Duodenal mucosa (tissue), 2 donors: ENCODE data around the gene YPEL4.
A peak's percentile ranks its signal among the peaks of the same experiment; 100 is the strongest.

ENCODE experiments used
- H3K27ac ChIP-seq: one replicate; pipeline ENCODE4 v1.7.0; 2013; ENCODE audit warnings: low read depth, low read length
- H3K27me3 ChIP-seq, 2 donors: one replicate each; pipeline ENCODE4 v1.7.0; 2013; ENCODE audit warnings: low read length in 2 of 2, control low read depth in 1 of 2; ENCODE audit not compliant: insufficient read depth in 2 of 2, control insufficient read depth in 1 of 2
- H3K36me3 ChIP-seq, 2 donors: one replicate each; pipeline ENCODE4 v1.7.0; 2013; ENCODE audit warnings: low read length in 2 of 2, control low read depth in 1 of 2; ENCODE audit not compliant: insufficient read depth in 2 of 2, control insufficient read depth in 1 of 2
- H3K4me1 ChIP-seq, 2 donors: one replicate each; pipeline ENCODE4 v1.7.0; 2013; ENCODE audit warnings: low read length in 2 of 2, control low read depth in 1 of 2; ENCODE audit not compliant: insufficient read depth in 2 of 2, control insufficient read depth in 1 of 2
- H3K4me3 ChIP-seq, 2 donors: one replicate each; pipeline ENCODE4 v1.7.0; 2013; ENCODE audit warnings: low read length in 2 of 2, low read depth in 1 of 2
- H3K9ac ChIP-seq, 2 donors: one replicate each; pipeline ENCODE4 v1.7.0; 2013; ENCODE audit warnings: low read length in 2 of 2, low read depth in 1 of 2
- H3K9me3 ChIP-seq, 2 donors: one replicate each; pipeline ENCODE4 v1.7.0; 2013; ENCODE audit warnings: low read length in 2 of 2, control low read depth in 1 of 2; ENCODE audit not compliant: control insufficient read depth in 1 of 2

The YPEL4 gene

GRCh38 chr11:57644748-57645688 is 4.7 kb downstream of the YPEL4 start:
- Histone ChIP-seq H3K9me3 (no peaks in the 10 kb centered on the region), H3K4me1 (peaks cover 8 to 42% of the 10 kb centered on the region in 2 donors), H3K36me3 (no peaks in the 10 kb centered on the region), H3K27me3 (peaks cover 45 to 52% of the 10 kb centered on the region in 2 donors), H3K4me3 (no peak overlapping the region), H3K27ac (no peak overlapping the region), H3K9ac (no peak overlapping the region)

GRCh38 chr11:57643802-57644201 is 5.9 kb downstream of the YPEL4 start:
- H3K36me3 ChIP-seq = no peaks in the 10 kb centered on the region
- no peak overlapping the region for H3K4me3 ChIP-seq
- H3K9ac ChIP-seq = no peak overlapping the region
- peaks cover 43 to 54% of the 10 kb centered on the region in 2 donors for H3K27me3 ChIP-seq
- no peaks in the 10 kb centered on the region for H3K9me3 ChIP-seq
- no peak overlapping the region for H3K27ac ChIP-seq
- peaks cover 11 to 44% of the 10 kb centered on the region in 2 donors for H3K4me1 ChIP-seq

DNA sequence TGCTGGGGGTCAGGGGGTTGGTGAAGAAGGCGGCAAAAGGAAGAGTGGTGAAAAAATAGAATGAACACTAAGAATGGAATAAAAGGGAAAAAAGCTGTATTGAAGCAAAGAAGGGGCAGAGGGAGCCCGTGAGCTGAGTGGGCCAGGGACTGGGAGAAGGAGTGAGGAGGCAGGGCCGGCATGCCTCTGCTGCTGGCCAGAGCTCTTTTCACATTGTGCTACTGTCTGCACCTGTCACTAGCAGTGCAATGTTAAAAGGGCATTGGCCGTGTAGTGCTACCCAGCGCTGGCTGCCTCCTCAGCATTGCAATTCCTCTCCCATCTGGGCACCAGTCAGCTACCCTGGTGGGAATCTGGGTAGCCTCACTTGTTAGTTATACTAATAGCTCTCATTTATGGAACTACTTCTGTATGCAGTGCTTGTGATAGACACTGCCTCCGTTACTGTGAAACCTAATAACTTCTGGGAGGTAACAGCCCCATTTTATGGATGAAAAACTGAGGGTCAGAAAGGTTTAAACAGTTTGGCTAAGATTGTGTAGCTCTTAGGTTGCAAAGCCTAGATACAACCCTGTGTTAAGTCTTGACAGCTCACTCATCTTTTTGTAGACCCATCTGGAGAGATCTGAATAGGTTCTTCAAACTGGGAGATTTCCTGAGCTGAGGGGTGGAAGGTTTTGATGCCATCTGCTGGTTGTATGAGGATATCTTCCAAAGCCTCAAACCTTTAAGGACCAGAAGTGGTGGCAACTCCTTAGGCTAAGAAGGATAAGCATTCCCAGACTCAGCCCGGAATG is 8.5 kb downstream of the YPEL4 start:
- Histone ChIP-seq H3K36me3 (no peaks in the 10 kb centered on the region), H3K4me3 (no peak overlapping the region), H3K9ac (no peak overlapping the region), H3K27ac (no peak overlapping the region), H3K9me3 (no peaks in the 10 kb centered on the region), H3K4me1 (peaks cover 15 to 37% of the 10 kb centered on the region in 2 donors), H3K27me3 (peaks cover 19 to 40% of the 10 kb centered on the region in 2 donors)

DNA sequence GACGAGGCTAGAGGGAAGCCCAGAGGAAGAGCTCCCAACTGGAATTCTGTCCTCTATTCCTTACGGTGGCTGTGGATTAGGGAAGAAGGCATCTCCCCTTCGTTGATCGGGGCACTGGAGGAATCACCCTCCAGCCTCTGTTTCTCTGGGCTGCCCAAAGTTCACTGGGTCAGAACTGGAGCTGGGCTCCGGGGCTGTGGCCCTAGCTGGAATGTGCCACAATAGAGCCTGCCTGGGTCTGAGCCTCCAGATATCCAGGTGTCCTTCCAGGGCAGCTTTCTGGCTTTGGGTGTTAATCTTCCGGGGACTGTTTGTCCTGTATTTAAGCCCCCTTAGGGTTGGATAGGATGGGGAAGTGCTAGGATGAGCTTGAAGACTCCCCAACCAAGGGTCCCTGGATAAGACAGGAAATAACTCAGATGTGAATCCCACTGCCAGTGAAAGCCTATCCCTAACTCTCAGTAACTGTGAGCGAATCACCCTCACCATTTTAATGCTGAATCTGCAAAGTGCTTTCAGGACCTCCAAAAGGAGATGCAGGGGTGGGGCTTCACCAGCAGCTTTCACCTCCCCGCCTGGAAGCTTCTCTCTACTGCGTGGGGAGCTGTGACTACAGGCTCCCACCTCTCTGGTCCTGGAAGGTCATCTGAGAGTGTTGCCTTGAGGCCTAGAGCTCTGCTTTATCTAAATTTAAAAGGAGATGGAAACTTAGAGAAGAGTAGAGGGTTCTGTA is 9.5 kb downstream of the YPEL4 start:
- Histone ChIP-seq H3K4me3 (no peak overlapping the region), H3K9me3 (no peaks in the 10 kb centered on the region), H3K27ac (no peak overlapping the region), H3K27me3 (peaks cover 10 to 30% of the 10 kb centered on the region in 2 donors), H3K36me3 (no peaks in the 10 kb centered on the region), H3K9ac (no peak overlapping the region), H3K4me1 (peaks cover 15 to 28% of the 10 kb centered on the region in 2 donors)

GRCh38 chr11:57639321-57640067 is 10.2 kb downstream of the YPEL4 start:
- H3K4me1 ChIP-seq = peaks cover 9 to 20% of the 10 kb centered on the region in 2 donors
- H3K27ac ChIP-seq = no peak overlapping the region
- H3K36me3 ChIP-seq = no peaks in the 10 kb centered on the region
- peaks cover 9 to 27% of the 10 kb centered on the region in 2 donors for H3K27me3 ChIP-seq
- H3K9ac ChIP-seq = no peak overlapping the region
- H3K9me3 ChIP-seq = no peaks in the 10 kb centered on the region
- H3K4me3 ChIP-seq = peak overlapping the region; percentile 69 to 78

GRCh38 chr11:57638811-57639320 is 10.8 kb downstream of the YPEL4 start:
- Histone ChIP-seq H3K4me1 (peaks cover 7 to 20% of the 10 kb centered on the region in 2 donors), H3K27ac (no peak overlapping the region), H3K36me3 (no peaks in the 10 kb centered on the region), H3K4me3 (peak overlapping the region; percentile 69 to 78), H3K27me3 (peaks cover 14 to 32% of the 10 kb centered on the region in 2 donors), H3K9ac (peak overlapping the region; percentile 54 to 64), H3K9me3 (no peaks in the 10 kb centered on the region)

DNA sequence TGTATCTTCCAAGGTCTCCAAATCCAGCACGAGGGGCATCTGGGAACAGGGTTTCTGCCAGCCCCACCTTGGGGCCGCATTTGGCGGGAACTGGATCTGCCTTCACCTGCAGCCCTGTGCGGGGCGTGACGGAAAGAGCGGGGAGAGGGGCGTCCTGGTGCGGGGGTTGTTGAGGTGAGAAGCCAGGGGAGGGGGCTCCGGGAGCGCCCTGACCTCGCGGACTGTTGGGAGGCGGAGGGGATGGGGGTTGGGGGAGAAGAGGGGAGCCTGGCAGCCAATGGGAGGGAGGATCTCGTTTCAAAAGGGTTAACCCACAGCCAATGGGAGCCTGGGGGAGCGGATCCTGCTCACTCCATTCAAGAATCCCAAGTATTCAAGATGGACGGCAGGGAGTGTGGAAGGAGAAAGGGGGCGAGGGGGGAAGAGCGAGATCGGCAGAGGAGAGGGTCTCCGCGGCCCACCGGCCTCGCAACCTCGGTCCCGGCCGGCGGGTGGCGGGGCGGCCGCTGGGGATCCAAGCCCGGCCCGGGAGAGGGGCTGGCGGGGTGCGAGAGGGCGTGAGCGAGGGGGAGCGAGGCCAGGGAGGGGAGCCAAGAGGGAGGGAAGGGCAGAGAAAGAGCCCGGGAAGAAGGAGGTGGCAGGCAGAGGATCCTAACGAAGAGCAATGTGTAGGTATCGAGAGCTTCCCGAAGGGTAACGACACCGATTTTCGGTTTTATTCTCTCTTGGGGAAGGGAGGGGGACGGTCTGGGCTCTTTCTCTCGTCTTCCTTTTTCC is 11.5 kb downstream of the YPEL4 start:
- Histone ChIP-seq H3K36me3 (no peaks in the 10 kb centered on the region), H3K27ac (peak overlapping the region; percentile 28), H3K4me3 (peak overlapping the region; percentile 69 to 78), H3K4me1 (peaks cover 7 to 20% of the 10 kb centered on the region in 2 donors), H3K27me3 (peaks cover 20 to 36% of the 10 kb centered on the region in 2 donors), H3K9ac (peak overlapping the region; percentile 54 to 64), H3K9me3 (no peaks in the 10 kb centered on the region)

DNA sequence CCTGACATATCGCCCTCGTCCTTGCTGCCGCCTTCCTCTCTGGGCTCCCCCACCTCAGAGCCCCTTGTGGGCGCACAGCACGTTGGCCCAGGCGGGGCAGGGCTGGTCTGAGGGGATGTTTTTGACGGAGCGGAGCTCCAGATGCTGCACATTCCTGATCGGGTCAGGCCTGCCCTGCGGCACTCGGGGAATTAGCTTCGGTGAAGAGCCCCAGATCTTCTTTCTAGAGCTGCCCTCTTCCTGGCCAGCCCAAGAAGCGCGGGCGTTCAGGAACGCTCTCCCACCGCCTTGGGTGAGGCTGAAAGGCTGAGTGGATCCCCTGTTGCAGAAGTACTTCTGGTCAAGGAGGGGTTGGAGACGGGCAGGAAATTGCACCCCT is 12.1 kb downstream of the YPEL4 start:
- peak overlapping the region; percentile 69 to 78 for H3K4me3 ChIP-seq
- H3K27me3 ChIP-seq = peaks cover 20 to 36% of the 10 kb centered on the region in 2 donors
- H3K9me3 ChIP-seq = no peaks in the 10 kb centered on the region
- no peaks in the 10 kb centered on the region for H3K36me3 ChIP-seq
- H3K27ac ChIP-seq = no peak overlapping the region
- H3K4me1 ChIP-seq = peaks cover 7 to 20% of the 10 kb centered on the region in 2 donors
- no peak overlapping the region for H3K9ac ChIP-seq
